Measurements from ENCODE around the gene SREK1.
A peak's percentile ranks its signal among the peaks of the same experiment; 100 is the strongest.

The SREK1 gene

DNA sequence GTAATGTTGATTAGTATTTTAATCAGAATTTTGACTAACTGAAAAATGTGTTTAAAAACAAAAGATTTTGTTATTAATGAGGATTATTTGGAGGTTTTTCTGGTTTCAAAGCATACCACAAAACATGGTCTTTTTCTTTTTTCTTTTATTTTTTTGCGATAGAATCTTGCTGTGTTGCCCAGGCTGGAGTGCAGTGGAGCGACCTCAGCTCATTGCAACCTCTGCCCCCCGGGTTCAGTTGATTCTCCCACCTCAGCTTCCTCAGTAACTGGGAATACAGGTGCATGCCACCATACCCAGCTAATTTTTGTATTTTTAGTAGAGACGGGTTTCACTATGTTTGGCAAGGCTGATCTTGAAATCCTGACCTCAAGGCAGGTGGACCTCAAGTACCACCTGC, 24.1 kb downstream of the SREK1 start:
- Histone ChIP-seq H4K20me1 (ENCODE audit: low read depth, low read length) (peaks cover 6% of the 10 kb centered on the region; the same call in 1 of the 2 replicates), H3K27ac (ENCODE audit: low read depth, low read length) (peak overlapping the region; percentile 29; the same call in 1 of the 2 replicates), H3F3A (ENCODE audit: insufficient read depth) (peaks cover 40% of the 10 kb centered on the region), H3K4me3 (ENCODE audit: insufficient read depth, low read length, poor library complexity, severe bottlenecking) (no peak overlapping the region), H3K9me2 (replicated peaks; ENCODE audit: insufficient read depth, low read length) (no peaks in the 10 kb centered on the region), H3K9ac (ENCODE audit: low read length) (no peak overlapping the region), H3K79me2 (ENCODE audit: insufficient read depth, low read length) (peaks cover 5% of the 10 kb centered on the region; the same call in 1 of the 2 replicates), H2AFZ (ENCODE audit: low read depth, low read length, severe bottlenecking) (no peak overlapping the region), H3K4me2 (ENCODE audit: low read depth, low read length, poor library complexity, severe bottlenecking) (no peak overlapping the region), H3K9me3 (ENCODE audit: insufficient read depth, low read length) (no peaks in the 10 kb centered on the region), H3K27me3 (ENCODE audit: low read length) (no peaks in the 10 kb centered on the region), H3K36me3 (ENCODE audit: low read length) (peaks cover 60% of the 10 kb centered on the region)
- TF ChIP-seq EZH2phosphoT487 (conservative IDR thresholded peaks at IDR 0.05; ENCODE audit: low read length), result no peak
- TF ChIP-seq, protein P1, sequence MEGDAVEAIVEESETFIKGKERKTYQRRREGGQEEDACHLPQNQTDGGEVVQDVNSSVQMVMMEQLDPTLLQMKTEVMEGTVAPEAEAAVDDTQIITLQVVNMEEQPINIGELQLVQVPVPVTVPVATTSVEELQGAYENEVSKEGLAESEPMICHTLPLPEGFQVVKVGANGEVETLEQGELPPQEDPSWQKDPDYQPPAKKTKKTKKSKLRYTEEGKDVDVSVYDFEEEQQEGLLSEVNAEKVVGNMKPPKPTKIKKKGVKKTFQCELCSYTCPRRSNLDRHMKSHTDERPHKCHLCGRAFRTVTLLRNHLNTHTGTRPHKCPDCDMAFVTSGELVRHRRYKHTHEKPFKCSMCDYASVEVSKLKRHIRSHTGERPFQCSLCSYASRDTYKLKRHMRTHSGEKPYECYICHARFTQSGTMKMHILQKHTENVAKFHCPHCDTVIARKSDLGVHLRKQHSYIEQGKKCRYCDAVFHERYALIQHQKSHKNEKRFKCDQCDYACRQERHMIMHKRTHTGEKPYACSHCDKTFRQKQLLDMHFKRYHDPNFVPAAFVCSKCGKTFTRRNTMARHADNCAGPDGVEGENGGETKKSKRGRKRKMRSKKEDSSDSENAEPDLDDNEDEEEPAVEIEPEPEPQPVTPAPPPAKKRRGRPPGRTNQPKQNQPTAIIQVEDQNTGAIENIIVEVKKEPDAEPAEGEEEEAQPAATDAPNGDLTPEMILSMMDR (IDR thresholded peaks at IDR 0.05; ENCODE audit: insufficient read depth, low read length, poor library complexity, severe bottlenecking), result no peak

DNA sequence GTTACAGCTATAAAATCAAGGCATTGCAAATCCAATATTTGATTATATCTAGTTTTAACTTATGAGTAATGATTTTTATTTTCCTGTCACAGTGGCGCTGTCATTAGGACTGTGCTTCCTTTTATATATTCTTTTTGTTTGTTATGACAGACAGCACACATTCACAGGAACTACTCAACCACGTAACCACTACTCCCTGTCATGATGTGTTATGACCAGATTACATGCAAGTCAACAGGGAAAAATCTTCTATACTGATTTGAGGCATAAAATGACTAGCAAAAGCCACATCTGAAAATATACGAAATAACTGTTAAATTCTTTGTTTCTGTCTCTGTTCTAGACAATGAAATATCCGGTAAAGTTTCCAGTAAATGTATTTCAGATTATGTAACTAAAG, 25.4 kb downstream of the SREK1 start:
- no peak for TF ChIP-seq EZH2phosphoT487 (conservative IDR thresholded peaks at IDR 0.05; ENCODE audit: low read length)
- TF ChIP-seq, protein P1 (IDR thresholded peaks at IDR 0.05; ENCODE audit: insufficient read depth, low read length, poor library complexity, severe bottlenecking), result no peak
- no peaks in the 10 kb centered on the region for H3K27me3 ChIP-seq (ENCODE audit: low read length)
- peak overlapping the region; percentile 34 for H3K4me2 ChIP-seq (ENCODE audit: low read depth, low read length, poor library complexity, severe bottlenecking)
- H3K79me2 ChIP-seq (ENCODE audit: insufficient read depth, low read length), result peaks cover 8% of the 10 kb centered on the region; the same call in 1 of the 2 replicates
- no peaks in the 10 kb centered on the region for H3K9me3 ChIP-seq (ENCODE audit: insufficient read depth, low read length)
- H3K9ac ChIP-seq (ENCODE audit: low read length), result no peak overlapping the region
- peaks cover 40% of the 10 kb centered on the region for H3F3A ChIP-seq (ENCODE audit: insufficient read depth)
- H4K20me1 ChIP-seq (ENCODE audit: low read depth, low read length), result peaks cover 16% of the 10 kb centered on the region; the same call in 1 of the 2 replicates
- peak overlapping the region; percentile 29; the same call in 1 of the 2 replicates for H3K27ac ChIP-seq (ENCODE audit: low read depth, low read length)
- no peak overlapping the region for H2AFZ ChIP-seq (ENCODE audit: low read depth, low read length, severe bottlenecking)
- H3K36me3 ChIP-seq (ENCODE audit: low read length), result peaks cover 59% of the 10 kb centered on the region
- no peak overlapping the region for H3K4me3 ChIP-seq (ENCODE audit: insufficient read depth, low read length, poor library complexity, severe bottlenecking)
- no peaks in the 10 kb centered on the region for H3K9me2 ChIP-seq (replicated peaks; ENCODE audit: insufficient read depth, low read length)

DNA sequence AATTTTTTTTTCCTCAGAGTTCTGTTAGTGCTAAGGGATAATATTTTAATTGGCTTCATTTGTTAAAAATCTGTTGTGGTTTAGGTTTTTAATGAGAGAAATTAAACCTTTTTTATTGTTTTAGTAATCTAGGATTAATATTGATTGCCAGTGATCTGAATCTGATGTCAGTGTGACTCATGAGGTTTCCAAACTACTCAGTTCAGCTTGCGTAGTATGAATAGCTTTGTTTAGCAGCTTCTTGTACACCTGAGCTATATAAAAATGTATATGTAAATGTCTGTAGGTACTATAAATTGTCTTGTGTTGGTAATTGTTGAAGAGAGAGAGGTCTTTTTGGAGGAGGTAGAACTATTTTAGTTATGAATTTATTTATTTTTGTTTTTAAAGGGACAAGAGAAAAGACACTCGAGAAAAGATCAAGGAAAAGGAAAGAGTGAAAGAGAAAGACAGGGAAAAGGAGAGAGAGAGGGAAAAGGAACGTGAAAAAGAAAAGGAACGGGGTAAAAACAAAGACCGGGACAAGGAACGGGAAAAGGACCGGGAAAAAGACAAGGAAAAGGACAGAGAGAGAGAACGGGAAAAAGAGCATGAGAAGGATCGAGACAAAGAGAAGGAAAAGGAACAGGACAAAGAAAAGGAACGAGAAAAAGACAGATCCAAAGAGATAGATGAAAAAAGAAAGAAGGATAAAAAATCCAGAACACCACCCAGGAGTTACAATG, 26.3 kb downstream of the SREK1 start:
- no peaks in the 10 kb centered on the region for H3K9me3 ChIP-seq (ENCODE audit: insufficient read depth, low read length)
- no peak overlapping the region for H2AFZ ChIP-seq (ENCODE audit: low read depth, low read length, severe bottlenecking)
- H3K9me2 ChIP-seq (replicated peaks; ENCODE audit: insufficient read depth, low read length), result no peaks in the 10 kb centered on the region
- peak overlapping the region; percentile 34 for H3K4me2 ChIP-seq (ENCODE audit: low read depth, low read length, poor library complexity, severe bottlenecking)
- no peaks in the 10 kb centered on the region for H3K27me3 ChIP-seq (ENCODE audit: low read length)
- peaks cover 42% of the 10 kb centered on the region for H3F3A ChIP-seq (ENCODE audit: insufficient read depth)
- H4K20me1 ChIP-seq (ENCODE audit: low read depth, low read length), result peaks cover 18% of the 10 kb centered on the region; the same call in 1 of the 2 replicates
- no peak overlapping the region for H3K4me3 ChIP-seq (ENCODE audit: insufficient read depth, low read length, poor library complexity, severe bottlenecking)
- peak overlapping the region; percentile 20 for H3K27ac ChIP-seq (ENCODE audit: low read depth, low read length)
- H3K79me2 ChIP-seq (ENCODE audit: insufficient read depth, low read length), result peaks cover 8% of the 10 kb centered on the region; the same call in 1 of the 2 replicates
- H3K36me3 ChIP-seq (ENCODE audit: low read length), result peaks cover 63% of the 10 kb centered on the region
- TF ChIP-seq EZH2phosphoT487 (conservative IDR thresholded peaks at IDR 0.05; ENCODE audit: low read length), result no peak
- TF ChIP-seq, protein P1 (IDR thresholded peaks at IDR 0.05; ENCODE audit: insufficient read depth, low read length, poor library complexity, severe bottlenecking), result no peak
- no peak overlapping the region for H3K9ac ChIP-seq (ENCODE audit: low read length)
